ENCODE results near the gene PREX1. TPM values are rescaled to one million over a fixed set of nuclear protein-coding genes. Genes with fewer than 3 reads are reported as not detected.
"Not testable (repeated sequence)": the region's sequence is repeated elsewhere in the genome, so short reads cannot be mapped to it uniquely, and the experiment has no call there.

The PREX1 gene
- total and polyA plus RNA-seq, 3 donors from 2014 or later, result 18.0 to 36.5 (median 27.1) TPM

DNA sequence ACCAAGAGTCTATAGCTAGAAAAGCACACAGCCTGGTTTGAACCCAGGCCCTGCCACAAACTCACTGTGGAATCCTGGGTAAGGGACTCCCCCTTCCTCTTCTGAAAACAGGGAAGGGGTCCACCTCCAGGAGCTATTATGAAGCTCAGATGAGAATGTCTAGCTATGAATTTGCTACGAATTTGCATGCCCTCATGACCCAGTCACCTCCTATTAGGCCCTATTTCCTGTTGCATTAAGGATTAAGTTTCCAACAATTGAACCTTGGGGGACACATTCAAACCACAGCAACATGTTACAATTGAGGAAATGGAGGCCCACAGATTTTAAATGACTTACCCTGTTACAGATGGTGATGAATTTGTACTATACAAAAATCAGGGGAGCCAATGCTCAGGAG is 46.2 kb downstream of the PREX1 start:
- Histone ChIP-seq H3K9me3 (no peaks in the 10 kb centered on the region), H3K27me3 (no peaks in the 10 kb centered on the region), H3K27ac (no peak overlapping the region), H3K4me3 (no peak overlapping the region), H3K36me3 (ENCODE audit: low read depth, missing control alignments) (no peaks in the 10 kb centered on the region), H3K4me1 (no peaks in the 10 kb centered on the region)
- DNase-seq, result no peak
- WGBS, 2 donors, result 76 to 92% methylated on average over 1 of the region's 1 CpG
- TF ChIP-seq, protein P1, sequence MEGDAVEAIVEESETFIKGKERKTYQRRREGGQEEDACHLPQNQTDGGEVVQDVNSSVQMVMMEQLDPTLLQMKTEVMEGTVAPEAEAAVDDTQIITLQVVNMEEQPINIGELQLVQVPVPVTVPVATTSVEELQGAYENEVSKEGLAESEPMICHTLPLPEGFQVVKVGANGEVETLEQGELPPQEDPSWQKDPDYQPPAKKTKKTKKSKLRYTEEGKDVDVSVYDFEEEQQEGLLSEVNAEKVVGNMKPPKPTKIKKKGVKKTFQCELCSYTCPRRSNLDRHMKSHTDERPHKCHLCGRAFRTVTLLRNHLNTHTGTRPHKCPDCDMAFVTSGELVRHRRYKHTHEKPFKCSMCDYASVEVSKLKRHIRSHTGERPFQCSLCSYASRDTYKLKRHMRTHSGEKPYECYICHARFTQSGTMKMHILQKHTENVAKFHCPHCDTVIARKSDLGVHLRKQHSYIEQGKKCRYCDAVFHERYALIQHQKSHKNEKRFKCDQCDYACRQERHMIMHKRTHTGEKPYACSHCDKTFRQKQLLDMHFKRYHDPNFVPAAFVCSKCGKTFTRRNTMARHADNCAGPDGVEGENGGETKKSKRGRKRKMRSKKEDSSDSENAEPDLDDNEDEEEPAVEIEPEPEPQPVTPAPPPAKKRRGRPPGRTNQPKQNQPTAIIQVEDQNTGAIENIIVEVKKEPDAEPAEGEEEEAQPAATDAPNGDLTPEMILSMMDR (IDR thresholded peaks at IDR 0.05), result no peak
- no peak for TF ChIP-seq POLR2A (IDR thresholded peaks at IDR 0.05)
- intact Hi-C loops (cut with DNase I; ENCODE audit: low total_unique reads), result no loop called here

DNA sequence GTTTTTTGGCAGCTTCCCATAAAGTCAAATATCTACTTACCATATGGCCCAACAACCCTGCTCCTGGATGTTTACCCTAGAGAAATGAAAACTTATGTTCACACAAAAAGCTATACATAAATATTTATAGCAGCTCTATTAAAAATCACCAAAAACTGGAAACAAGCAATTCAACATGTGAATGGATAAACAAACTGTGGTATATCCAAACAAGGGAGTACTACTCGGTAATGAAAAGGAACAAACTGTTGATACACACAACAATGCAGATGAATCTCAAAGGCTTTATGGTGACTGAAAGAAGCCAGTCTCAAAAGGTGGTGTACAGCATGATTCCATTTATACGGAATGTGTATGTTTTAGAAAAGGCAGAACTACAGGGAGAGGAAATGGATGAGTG is 48.4 kb downstream of the PREX1 start:
- Histone ChIP-seq H3K27me3 (no peaks in the 10 kb centered on the region), H3K36me3 (ENCODE audit: low read depth, missing control alignments) (no peaks in the 10 kb centered on the region), H3K27ac (no peak overlapping the region), H3K4me3 (no peak overlapping the region), H3K9me3 (no peaks in the 10 kb centered on the region), H3K4me1 (no peaks in the 10 kb centered on the region)
- DNase-seq, result no peak
- no peak for TF ChIP-seq POLR2A (IDR thresholded peaks at IDR 0.05)
- TF ChIP-seq, protein P1 (IDR thresholded peaks at IDR 0.05), result no peak
- intact Hi-C loops (cut with DNase I; ENCODE audit: low total_unique reads), result no loop called here
- 96 to 100% methylated on average over 2 of the region's 2 CpGs for WGBS, 2 donors

DNA sequence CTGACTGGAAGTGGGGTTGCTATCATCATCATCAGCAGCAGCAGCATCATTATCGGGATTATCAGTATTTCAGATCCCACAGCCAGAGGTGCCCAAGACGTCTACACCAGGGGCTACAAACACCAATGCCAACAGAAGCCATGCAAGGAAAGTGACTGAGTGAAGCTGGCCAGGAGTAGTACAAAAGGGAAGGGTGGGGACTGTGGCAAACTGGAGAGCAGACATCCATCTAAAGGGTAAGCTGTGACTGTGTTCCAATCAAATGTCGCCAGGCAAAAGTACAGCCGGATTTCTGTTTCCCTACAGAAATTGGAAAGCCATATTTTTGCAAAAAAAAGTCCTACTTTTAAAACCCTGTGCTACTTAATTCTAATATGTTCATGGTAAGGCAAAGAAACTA is 50.0 kb downstream of the PREX1 start:
- Histone ChIP-seq H3K4me3 (no peak overlapping the region), H3K4me1 (no peaks in the 10 kb centered on the region), H3K27me3 (no peaks in the 10 kb centered on the region), H3K9me3 (no peaks in the 10 kb centered on the region), H3K27ac (no peak overlapping the region), H3K36me3 (ENCODE audit: low read depth, missing control alignments) (no peaks in the 10 kb centered on the region)
- TF ChIP-seq POLR2A (IDR thresholded peaks at IDR 0.05), result no peak
- TF ChIP-seq, protein P1 (IDR thresholded peaks at IDR 0.05), result no peak
- no peak for DNase-seq
- intact Hi-C loops (cut with DNase I; ENCODE audit: low total_unique reads), result no loop called here
- WGBS, 2 donors, result 83 to 87% methylated on average over 4 of the region's 4 CpGs

DNA sequence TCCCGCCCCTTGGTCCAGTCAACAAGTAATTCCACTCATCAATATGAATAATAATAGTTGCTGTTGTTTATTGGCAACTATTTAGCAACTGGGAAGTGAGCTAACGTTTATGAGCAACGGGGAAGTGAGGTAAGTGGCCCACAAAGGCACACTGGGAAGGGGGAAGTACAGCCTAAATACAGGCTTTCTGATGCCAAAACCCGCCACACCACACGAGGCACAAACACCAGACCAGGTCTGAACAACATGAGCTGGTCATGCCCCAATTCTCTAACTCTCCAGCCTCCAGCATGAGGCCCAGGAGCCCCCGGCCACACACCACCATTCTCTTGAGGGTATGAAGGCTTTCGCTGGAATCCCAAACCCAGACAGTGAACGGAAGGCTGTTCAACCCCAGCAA is 50.8 kb downstream of the PREX1 start:
- intact Hi-C loops (cut with DNase I; ENCODE audit: low total_unique reads), result no loop called here
- whole genome bisulfite sequencing, 2 donors, result 90 to 92% methylated on average over 4 to 8 of the region's 8 CpGs
- H3K36me3 ChIP-seq (ENCODE audit: low read depth, missing control alignments), result no peaks in the 10 kb centered on the region

DNA sequence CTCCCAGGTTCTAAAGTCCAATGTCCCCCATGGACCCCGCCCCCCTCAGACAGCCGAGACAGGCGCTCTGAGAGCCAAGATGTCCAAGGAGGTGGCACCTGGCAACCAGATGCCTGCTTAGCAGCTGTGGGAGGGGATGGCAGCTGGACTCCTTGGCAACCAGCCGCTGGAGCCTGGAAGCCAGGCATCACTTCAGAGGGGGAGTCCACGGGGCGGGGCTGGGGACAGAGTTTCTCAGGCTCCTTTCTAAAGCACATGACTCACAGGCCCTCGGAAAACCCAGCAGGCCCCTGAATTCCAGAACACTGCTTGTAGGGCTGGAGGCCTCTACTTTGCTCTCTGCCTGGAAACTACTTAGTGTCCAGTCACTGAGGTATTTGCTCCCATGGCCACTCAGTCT is 51.5 kb downstream of the PREX1 start:
- Histone ChIP-seq H3K4me3 (no peak overlapping the region), H3K27ac (no peak overlapping the region), H3K4me1 (no peaks in the 10 kb centered on the region), H3K36me3 (ENCODE audit: low read depth, missing control alignments) (no peaks in the 10 kb centered on the region), H3K27me3 (no peaks in the 10 kb centered on the region), H3K9me3 (no peaks in the 10 kb centered on the region)
- intact Hi-C loops (cut with DNase I; ENCODE audit: low total_unique reads), result no loop called here
- DNase-seq, result no peak
- WGBS, 2 donors, result 94 to 96% methylated on average over 3 to 6 of the region's 7 CpGs
- TF ChIP-seq, protein P1 (IDR thresholded peaks at IDR 0.05), result no peak
- no peak for TF ChIP-seq POLR2A (IDR thresholded peaks at IDR 0.05)

More for the DNA sequence above, 50.8 kb downstream of the PREX1 start:
- no peak overlapping the region for H3K27ac ChIP-seq
- no peaks in the 10 kb centered on the region for H3K9me3 ChIP-seq
- no peaks in the 10 kb centered on the region for H3K4me1 ChIP-seq
- TF ChIP-seq, protein P1 (IDR thresholded peaks at IDR 0.05), result no peak
- TF ChIP-seq POLR2A (IDR thresholded peaks at IDR 0.05), result no peak
- no peak for DNase-seq
- H3K4me3 ChIP-seq, result no peak overlapping the region
- no peaks in the 10 kb centered on the region for H3K27me3 ChIP-seq

DNA sequence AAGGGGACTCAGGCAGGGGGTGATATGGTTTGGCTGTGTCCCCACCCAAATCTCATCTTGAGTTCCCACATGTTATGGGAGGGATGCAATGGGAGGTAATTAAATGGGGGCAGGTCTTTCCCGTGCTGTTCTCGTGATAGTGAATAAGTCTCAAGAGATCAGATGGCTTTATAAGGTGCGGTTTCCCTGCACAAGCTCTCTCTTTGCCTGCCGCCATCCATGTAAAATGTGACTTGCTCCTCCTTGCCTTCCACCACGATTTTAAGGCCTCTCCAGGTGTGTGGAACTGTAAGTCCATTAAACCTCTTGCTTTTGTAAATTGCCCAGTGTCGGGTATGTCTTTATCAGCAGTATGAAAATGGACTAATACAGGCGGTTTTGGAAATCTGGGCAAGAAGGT is 52.3 kb downstream of the PREX1 start:
- H3K27ac ChIP-seq; H3K9me3 ChIP-seq; H3K27me3 ChIP-seq; DNase-seq; H3K4me3 ChIP-seq; intact Hi-C loops (cut with DNase I; ENCODE audit: low total_unique reads); H3K36me3 ChIP-seq (ENCODE audit: low read depth, missing control alignments); H3K4me1 ChIP-seq: not testable (repeated sequence)
- WGBS, 2 donors, result 96 to 97% methylated on average over 6 of the region's 7 CpGs
